ENCODE results near the gene SNX5.

SNX5 gene

GRCh38 chr20:17919149-17919548, 49.4 kb downstream of the SNX5 start:
- no peak for DNase-seq (ENCODE audit: low read depth in 2 of 2, low spot score in 1 of 2)

- DNase-seq (ENCODE audit: low read depth in 2 of 2, low spot score in 1 of 2) = no peak
Observed at GRCh38 chr20:17917832-17918618, 50.6 kb downstream of the SNX5 start.

GRCh38 chr20:17916433-17916891, 52.1 kb downstream of the SNX5 start:
- no peak for DNase-seq (ENCODE audit: low read depth in 2 of 2, low spot score in 1 of 2)

- DNase-seq (ENCODE audit: low read depth in 2 of 2, low spot score in 1 of 2) = no peak
Observed at GRCh38 chr20:17914957-17915356, 53.6 kb downstream of the SNX5 start.

- DNase-seq (ENCODE audit: low read depth in 2 of 2, low spot score in 1 of 2) = no peak
Observed at GRCh38 chr20:17912916-17913315, 55.7 kb downstream of the SNX5 start.

GRCh38 chr20:17911927-17912326, 56.7 kb downstream of the SNX5 start:
- DNase-seq (ENCODE audit: low read depth in 2 of 2, low spot score in 1 of 2) = no peak

GRCh38 chr20:17910828-17911294, 57.7 kb downstream of the SNX5 start:
- DNase-seq (ENCODE audit: low read depth in 2 of 2, low spot score in 1 of 2) = no peak

- DNase-seq (ENCODE audit: low read depth in 2 of 2, low spot score in 1 of 2) = no peak
Observed at GRCh38 chr20:17909869-17910321, 58.7 kb downstream of the SNX5 start.

GRCh38 chr20:17905544-17905943, 63.0 kb downstream of the SNX5 start:
- DNase-seq (ENCODE audit: low read depth in 2 of 2, low spot score in 1 of 2) = no peak

GRCh38 chr20:17904027-17904426, 64.6 kb downstream of the SNX5 start:
- DNase-seq (ENCODE audit: low read depth in 2 of 2, low spot score in 1 of 2) = no peak

GRCh38 chr20:17902531-17903083, 66.0 kb downstream of the SNX5 start:
- no peak for DNase-seq (ENCODE audit: low read depth in 2 of 2, low spot score in 1 of 2)

GRCh38 chr20:17901971-17902370, 66.6 kb downstream of the SNX5 start:
- DNase-seq (ENCODE audit: low read depth in 2 of 2, low spot score in 1 of 2) = no peak

GRCh38 chr20:17898548-17898994, 70.0 kb downstream of the SNX5 start:
- peak; percentile 18 to 37 for DNase-seq (ENCODE audit: low read depth in 2 of 2, low spot score in 1 of 2)

GRCh38 chr20:17897566-17898307, 70.9 kb downstream of the SNX5 start:
- DNase-seq (ENCODE audit: low read depth in 2 of 2, low spot score in 1 of 2) = no peak

GRCh38 chr20:17896771-17897369, 71.7 kb downstream of the SNX5 start:
- DNase-seq (ENCODE audit: low read depth in 2 of 2, low spot score in 1 of 2) = no peak

- DNase-seq (ENCODE audit: low read depth in 2 of 2, low spot score in 1 of 2) = no peak
Observed at GRCh38 chr20:17896193-17896723, 72.3 kb downstream of the SNX5 start.

GRCh38 chr20:17895641-17896171, 72.9 kb downstream of the SNX5 start:
- no peak for DNase-seq (ENCODE audit: low read depth in 2 of 2, low spot score in 1 of 2)

GRCh38 chr20:17893445-17893844, 75.1 kb downstream of the SNX5 start:
- DNase-seq (ENCODE audit: low read depth in 2 of 2, low spot score in 1 of 2) = no peak

GRCh38 chr20:17892189-17892938, 76.2 kb downstream of the SNX5 start:
- no peak for DNase-seq (ENCODE audit: low read depth in 2 of 2, low spot score in 1 of 2)
